Measurements from ENCODE around the gene ZNF420. TPM values are rescaled to one million over a fixed set of nuclear protein-coding genes. Genes with fewer than 3 reads are reported as not detected.
"Not testable (repeated sequence)": the region's sequence is repeated elsewhere in the genome, so short reads cannot be mapped to it uniquely, and the experiment has no call there.

ZNF420 gene
- 8.7 and 9.7 TPM in 2 replicates for total RNA-seq (2014; rRNA removed; shearing (Covaris generic))

- DNase-seq (ENCODE audit: low read depth), result peak; percentile 94
These were observed at the start of gene ZNF420 for GRCh38 chr19:37077934-37078716. Gene ZNF420 (plus strand): TSS chr19:37078433. CDS start chr19:37089119, 10,686 bp downstream.

DNA sequence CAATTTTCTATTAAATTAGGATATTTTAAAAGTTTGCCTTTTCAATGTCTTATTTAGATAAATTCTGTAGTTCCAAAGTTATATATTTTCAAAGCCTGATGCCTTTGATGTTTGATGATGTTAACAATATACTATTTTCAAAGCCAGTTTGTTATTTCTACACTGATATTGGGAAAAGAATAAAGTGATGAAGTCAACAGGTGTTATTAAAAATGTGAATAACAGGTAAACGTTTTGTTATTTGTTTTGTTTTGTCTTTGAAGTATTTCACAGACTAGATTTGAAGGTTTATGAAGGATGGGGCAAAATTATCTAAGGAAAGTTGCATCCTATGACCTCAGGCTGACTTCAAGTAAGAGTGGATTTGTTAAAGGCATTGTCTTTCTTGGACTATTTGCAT lies 33.1 kb upstream of the ZNF420 start:
- DNase-seq (ENCODE audit: low read depth), result no peak

- DNase-seq (ENCODE audit: low read depth), result no peak
These were observed 22.9 kb upstream of the ZNF420 start for GRCh38 chr19:37055330-37055729.

GRCh38 chr19:37056776-37057175 lies 21.5 kb upstream of the ZNF420 start:
- no peak for DNase-seq (ENCODE audit: low read depth)

DNA sequence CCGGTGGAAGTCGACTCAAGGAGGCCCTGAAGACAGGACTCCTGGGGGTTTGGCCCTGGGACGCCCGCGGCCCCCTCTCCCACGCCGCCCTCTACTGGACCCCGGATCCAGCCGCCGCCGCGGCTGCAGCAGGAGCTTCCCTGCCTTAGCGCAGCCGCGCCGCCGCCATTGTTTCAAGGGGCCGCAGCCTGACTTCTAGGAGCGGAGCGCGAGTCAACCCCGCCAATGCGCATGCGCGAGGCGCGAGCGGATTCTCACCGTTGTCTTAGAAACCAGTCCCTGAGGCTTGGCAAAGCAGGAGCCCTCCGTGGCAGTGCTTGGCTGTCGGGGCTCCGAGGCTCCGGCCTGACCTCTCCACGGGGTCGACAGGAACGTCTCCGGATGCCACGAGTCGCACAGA lies 19.1 kb upstream of the ZNF420 start:
- no peak for DNase-seq (ENCODE audit: low read depth)

- DNase-seq (ENCODE audit: low read depth), result not testable (repeated sequence)
These were observed 13.3 kb upstream of the ZNF420 start for GRCh38 chr19:37064886-37065285.

- DNase-seq (ENCODE audit: low read depth), result no peak
These were observed 4.1 kb upstream of the ZNF420 start for GRCh38 chr19:37074111-37074510.

DNA sequence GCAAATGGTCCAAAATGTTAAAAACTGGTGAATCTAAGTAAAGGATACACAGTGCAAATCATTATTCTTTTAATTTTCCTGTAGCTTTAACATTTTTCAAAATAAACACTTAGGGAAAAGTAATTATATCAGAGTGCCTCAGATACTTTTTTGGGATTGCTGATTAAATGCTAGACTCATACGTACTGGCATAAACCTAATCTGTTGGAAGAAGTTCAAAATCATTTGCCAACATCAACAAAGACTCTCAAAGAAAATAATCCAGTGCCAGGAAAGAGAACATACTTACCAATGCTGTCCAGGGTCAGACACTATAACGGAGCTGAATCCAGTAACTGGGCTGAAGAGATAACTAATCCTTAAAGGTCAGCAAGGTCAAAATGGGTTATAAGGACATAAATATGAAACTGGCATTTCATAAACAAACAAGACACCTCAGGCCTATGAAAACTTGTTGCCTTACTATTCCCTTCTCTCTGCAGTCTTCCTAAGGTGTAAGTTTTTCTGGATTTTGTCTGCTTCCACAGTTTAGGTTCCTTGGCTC lies 3.3 kb upstream of the ZNF420 start:
- DNase-seq (ENCODE audit: low read depth), result no peak

DNA sequence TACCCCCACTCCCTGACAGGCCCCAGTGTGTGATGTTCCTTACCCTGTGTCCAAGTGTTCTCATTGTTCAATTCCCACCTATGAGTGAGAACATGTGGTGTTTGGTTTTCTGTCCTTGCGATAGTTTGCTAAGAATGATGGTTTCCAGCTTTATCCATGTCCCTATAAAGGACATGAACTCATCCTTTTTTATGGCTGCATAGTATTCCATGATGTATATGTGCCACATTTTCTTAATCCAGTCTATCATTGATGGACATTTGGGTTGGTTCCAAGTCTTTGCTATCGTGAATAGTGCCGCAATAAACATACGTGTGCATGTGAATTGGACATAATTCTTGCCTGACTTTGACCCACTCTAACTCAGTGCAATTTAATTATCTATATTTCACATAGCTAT lies 1.7 kb upstream of the ZNF420 start:
- DNase-seq (ENCODE audit: low read depth), result not testable (repeated sequence)

- DNase-seq (ENCODE audit: low read depth), result no peak
These were observed 716 bp upstream of the ZNF420 start for GRCh38 chr19:37077501-37077933.

- DNase-seq (ENCODE audit: low read depth), result no peak
These were observed 442 bp downstream of the ZNF420 start for GRCh38 chr19:37078717-37079032.

DNA sequence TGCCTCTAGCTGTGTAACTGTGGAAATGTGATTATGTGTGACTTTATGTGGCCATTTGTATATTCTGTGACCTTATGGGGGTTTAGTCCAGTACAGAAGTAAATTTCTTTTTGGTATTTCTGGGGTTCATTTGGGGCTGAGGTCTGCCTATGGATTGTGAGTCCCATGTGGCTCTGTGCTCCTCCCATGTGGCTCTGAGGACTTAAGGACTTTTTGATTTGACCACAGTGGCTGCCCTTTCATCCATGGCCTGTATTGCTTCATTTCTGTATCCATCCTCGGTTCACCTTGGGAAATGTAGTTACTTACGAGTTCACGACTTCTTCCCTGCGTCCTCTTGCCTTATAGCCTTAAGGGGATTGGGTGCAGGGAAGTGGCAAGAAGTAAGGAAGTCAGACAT lies 1.0 kb downstream of the ZNF420 start:
- no peak for DNase-seq (ENCODE audit: low read depth)

DNA sequence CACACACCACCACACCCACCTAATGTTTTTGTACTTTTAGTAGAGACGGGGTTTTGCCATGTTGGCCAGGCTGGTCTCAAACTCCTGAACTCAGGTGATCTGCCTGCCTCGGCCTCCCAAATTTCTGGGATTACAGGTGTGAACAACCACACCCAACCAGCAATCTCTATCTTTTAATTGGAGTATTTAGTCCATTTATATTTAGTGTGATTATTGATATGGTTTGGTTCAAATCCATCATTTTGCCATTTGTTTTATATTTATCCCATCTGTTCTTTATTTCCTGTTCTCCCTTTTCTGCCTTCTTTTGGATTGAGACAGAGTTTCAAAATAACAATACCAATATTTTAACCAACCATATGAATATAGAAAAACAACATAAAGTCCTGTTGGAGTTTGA lies 4.1 kb downstream of the ZNF420 start:
- no peak for DNase-seq (ENCODE audit: low read depth)

DNA sequence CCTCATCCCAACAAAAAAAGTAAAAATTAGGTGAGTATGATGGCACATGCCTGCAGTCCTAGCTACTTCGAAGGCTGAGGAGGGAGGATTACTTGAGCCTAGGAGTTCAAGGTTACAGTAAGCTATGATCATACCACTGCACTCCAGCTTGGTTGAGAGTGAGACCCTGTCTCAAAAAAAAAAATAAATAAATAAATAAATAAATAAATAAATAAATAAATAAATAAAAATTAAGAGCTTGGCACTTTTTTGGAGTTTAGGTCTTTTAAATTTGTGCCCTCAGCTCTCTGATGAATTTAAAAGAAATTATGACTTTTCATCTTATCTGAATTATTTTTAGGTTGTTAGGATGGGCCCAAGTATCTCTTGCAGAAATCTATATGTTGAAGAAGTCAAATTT lies 8.9 kb downstream of the ZNF420 start:
- DNase-seq (ENCODE audit: low read depth), result no peak

GRCh38 chr19:37095859-37096258 lies 17.6 kb downstream of the ZNF420 start:
- DNase-seq (ENCODE audit: low read depth), result no peak

DNA sequence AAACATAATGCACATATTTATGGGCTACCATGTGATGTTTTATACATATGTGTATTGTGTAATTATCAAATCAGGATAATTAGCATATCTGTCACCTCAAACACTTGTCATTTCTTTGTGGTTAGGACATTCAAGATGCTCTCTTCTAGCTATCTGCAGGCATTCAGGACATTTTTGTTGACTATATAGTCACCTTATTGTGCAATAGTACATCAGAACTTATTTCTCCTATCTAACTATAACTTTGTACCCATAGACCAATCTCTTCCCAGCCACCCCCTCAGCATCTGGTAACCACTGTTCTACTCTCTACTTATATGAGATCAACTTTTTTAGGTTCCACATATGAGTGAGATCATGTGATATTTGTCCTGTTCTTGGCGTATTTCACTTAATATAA lies 20.3 kb downstream of the ZNF420 start:
- DNase-seq (ENCODE audit: low read depth), result no peak

GRCh38 chr19:37104135-37104534 lies 25.9 kb downstream of the ZNF420 start:
- not testable (repeated sequence) for DNase-seq (ENCODE audit: low read depth)

GRCh38 chr19:37111753-37112152 lies 33.5 kb downstream of the ZNF420 start:
- not testable (repeated sequence) for DNase-seq (ENCODE audit: low read depth)

DNA sequence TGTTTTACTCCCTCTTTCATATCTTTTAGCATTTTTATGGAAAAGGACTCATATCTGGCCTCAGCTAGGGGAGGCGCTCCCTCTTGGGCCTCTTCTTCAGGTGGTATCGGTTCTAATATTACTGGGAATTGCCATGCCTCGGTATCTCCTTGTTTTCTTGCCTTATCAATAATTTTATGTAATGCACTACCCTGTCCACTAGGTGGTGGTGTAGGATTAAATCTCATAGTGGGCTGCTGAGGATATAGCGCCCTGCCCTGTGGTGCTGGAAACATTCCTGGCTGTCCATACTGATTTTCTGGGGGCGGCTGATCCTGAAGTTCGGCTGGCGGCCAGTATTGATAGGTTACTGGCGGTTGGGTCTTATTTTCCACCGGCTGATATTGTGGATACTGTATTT lies 35.8 kb downstream of the ZNF420 start:
- no peak for DNase-seq (ENCODE audit: low read depth)

- DNase-seq (ENCODE audit: low read depth), result not testable (repeated sequence)
These were observed 43.9 kb downstream of the ZNF420 start for GRCh38 chr19:37122093-37122492.

- no peak for DNase-seq (ENCODE audit: low read depth)
These were observed 50.0 kb downstream of the ZNF420 start for GRCh38 chr19:37127999-37128820.

- DNase-seq (ENCODE audit: low read depth), result no peak
These were observed 50.6 kb downstream of the ZNF420 start for GRCh38 chr19:37128821-37129177.

- no peak for DNase-seq (ENCODE audit: low read depth)
These were observed 57.9 kb downstream of the ZNF420 start for GRCh38 chr19:37136111-37136510.

Measured in Daoy (cell line).